GM19324 (cell line): ENCODE data around the gene SPATA16.
"Not testable (repeated sequence)": the region's sequence is repeated elsewhere in the genome, so short reads cannot be mapped to it uniquely, and the experiment has no call there.

Experiments used
- ATAC-seq: cut with Tn5 transposase; IDR thresholded peaks from one replicate; pipeline ENCODE4 v1.9.1; 2021; ENCODE audit warnings: mild to moderate bottlenecking, moderate library complexity; ENCODE audit not compliant: unreplicated experiment, low FRiP score

Gene SPATA16

DNA sequence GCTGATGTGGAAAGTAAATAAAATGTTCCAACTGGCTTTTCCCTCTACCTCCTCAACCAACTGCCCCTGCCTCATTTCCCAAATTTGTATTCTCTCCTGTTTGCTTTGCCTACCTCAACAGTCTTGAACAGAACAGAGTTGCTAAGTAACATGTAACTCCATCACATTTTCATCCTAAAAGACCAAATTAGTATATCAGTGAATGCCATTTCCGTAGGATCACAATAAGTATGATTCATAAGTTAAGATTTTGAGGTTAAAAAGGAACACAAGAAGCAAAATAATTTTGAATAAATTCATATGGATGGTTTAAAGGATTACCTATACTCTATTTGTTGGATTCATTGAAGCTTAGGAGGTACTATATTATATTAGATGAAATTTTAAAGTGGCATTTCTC is 235.6 kb downstream of the SPATA16 start:
- ATAC-seq, result no peak

DNA sequence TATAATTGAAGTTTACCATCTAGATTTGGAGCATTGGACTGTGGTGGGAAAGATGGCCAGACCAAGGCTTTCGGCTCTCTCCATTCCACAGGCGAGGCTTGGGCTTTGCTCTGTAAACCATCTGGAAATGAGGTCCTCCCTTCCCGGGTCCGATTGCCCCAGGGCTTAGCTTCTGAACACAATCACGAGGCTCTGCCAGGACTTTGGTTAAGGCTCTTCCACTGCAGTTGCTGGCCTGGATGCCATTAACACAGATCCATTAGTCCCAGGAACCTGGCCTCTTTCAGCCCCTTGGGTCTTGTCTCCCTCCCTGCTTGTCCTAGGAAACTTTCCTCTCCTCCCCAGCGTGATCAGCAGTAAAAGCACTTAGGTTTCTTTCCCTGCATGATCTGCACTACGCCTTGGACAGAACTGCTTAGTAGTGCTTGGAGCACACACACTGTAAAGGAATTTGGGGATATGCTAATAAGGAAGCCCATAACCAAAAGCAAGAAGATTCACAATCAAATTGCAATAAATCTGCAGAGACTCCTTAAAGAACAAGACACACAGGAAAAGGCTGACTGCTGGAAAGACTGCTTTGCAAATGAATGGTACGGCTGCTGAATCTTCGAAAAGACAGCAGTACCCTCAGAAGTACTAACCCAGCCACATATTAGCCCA is 236.2 kb downstream of the SPATA16 start:
- ATAC-seq, result no peak

DNA sequence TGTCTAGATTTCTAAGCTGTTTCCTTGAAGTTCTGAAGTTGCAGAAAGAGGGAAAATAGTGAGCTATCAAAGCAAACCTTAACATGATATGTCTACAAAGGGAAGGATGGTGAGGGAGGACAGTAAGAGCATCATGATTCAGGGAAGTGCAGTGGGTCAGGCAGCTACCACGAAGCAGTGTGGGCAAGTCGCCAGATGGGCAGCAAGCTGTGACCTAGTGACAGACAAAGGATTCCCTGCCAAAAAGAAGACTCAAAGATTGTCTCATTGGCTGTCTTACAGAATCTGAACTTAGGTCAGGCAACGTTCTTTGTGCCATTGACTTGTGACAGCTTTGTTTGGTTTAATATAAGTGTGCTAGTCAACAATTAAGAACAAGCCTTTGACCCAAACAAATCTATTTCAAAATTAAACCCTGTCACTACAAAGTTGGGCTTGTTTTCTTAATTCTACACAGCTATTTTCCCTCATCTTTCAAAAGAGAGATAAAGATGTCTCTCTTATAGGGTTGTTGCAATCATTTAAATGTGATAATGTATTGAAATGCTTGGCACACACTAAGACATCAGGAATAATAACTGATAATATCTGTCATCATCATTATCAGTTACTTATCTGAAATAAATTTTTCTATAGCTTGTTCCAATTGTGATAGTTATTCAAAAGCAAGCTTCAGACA is 237.3 kb downstream of the SPATA16 start:
- ATAC-seq, result no peak

DNA sequence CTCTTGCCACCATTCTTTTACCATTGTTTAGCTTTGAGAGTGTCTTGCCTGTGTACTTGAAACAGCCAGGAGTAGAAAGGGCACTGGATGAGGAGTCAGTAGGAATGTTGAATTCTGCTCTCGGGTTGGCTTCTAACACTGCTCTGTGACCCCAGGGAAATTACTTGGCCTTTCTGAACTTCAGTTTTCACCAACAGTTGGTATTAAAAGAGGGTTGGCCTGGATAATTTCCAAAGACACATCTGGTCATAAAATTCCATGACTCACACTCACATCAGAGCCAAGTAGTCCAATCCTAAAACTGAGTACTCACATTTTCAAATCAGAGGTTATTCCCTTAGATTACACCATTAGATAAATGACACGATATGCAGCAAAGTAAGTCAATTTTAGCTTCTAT is 248.9 kb downstream of the SPATA16 start:
- no peak for ATAC-seq

DNA sequence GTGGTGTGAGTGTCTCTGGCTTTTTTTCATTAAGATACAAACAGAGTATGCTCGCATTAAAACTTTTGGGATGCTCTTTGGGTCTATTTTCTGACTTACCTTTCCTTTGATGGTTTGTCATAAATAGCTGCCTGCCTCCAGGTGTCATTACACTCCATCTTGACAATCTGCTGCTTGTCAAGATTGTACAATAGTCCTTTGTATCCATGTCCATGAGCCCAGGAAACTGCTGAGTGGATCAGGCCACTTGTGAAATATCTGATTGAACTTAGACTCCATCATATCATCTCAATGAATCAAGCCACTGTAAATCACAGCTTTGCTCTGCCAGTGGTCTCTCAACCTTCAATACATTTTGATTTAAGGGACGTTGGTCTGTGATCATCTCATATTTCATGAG is 255.3 kb downstream of the SPATA16 start:
- no peak for ATAC-seq

DNA sequence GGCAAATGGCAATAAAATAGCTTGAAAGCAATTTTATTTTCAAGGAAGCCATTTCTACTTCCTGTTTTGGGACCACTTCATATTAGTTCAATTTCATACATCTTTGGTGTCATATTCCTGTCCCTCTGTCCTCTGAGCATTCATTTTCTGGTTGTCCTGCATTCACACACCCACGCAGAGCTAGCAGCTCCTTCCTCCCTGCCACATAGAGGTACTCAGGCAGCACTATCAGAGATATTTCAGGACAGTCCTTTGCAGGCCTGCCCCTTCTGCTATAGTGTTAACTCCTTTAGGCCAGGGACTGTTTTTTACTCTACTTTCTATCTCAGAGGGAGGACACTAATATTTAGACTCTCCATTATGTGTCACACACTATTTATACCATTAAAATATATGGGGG is 258.5 kb downstream of the SPATA16 start:
- ATAC-seq, result no peak

DNA sequence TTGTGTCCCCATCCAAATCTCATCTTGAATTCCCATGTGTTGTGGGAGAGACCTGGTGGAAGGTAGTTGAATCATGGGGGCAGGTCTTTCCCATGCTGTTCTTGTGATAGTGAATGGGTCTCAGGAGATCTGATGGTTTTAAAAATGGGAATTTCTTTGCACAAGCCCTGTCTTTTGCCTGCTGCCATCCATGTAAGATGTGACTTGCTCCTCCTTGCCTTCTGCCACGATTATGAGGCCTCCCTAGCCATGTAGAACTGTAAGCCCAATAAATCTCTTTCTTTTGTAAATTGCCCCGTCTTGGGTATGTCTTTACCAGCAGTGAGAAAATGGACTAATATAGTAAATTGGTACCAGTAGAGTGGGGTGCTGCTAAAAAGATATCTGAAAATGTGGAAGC is 261.7 kb downstream of the SPATA16 start:
- not testable (repeated sequence) for ATAC-seq

DNA sequence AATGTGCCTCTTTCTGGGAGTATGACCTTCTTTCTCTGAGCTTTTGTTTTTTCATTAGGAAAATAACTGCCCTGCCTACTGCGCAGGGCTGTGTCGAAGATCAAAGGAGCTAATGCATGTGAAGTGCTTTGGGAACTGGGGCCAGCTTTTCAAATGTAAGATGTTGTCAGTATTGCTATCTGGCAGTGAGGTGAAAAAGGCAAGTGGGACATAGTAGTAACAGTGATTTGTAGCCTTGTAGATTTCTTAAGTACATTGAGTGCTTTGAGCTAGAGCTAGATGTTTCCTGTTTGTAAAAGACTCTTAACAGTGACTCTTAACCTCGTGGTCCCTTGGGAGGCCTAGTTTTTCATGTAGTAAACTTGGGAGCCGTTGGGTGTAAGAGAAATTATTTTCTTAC is 264.0 kb downstream of the SPATA16 start:
- no peak for ATAC-seq

DNA sequence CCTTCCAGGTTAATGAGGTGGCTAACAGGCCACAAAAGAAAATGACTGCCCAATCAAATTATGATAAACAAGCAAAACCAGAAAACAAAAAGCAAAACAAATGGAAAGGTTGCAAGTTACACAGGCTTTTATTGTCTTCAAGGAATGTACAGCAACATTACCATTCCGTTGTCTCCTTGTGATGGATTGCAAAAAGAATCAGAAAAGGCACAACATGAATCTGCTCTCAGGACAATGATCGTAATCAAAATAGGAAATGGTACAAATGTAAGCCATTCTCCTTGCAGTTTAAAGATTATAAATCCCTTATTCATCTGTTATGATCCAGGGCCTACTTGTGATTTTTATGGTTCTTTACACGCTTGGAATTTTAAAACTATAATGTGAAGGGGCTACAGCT is 264.7 kb downstream of the SPATA16 start:
- no peak for ATAC-seq

DNA sequence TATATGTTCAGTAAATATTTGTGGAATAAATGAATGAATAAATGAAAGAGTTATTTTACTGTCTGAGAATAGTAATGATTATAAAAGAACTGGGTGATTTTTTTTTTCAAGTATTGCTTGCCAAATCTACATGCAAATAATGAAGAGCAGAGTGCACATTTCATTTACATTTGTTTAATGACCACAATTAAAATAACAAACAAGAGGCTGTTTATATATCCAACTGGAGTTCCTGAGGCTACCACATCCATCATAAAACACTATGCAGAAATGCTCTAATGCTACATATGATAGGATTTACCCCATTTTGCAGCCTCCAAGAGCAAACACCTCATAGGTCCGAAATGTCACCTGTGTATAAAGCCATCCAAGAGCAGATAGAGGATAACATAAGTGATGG is 266.0 kb downstream of the SPATA16 start:
- no peak for ATAC-seq

DNA sequence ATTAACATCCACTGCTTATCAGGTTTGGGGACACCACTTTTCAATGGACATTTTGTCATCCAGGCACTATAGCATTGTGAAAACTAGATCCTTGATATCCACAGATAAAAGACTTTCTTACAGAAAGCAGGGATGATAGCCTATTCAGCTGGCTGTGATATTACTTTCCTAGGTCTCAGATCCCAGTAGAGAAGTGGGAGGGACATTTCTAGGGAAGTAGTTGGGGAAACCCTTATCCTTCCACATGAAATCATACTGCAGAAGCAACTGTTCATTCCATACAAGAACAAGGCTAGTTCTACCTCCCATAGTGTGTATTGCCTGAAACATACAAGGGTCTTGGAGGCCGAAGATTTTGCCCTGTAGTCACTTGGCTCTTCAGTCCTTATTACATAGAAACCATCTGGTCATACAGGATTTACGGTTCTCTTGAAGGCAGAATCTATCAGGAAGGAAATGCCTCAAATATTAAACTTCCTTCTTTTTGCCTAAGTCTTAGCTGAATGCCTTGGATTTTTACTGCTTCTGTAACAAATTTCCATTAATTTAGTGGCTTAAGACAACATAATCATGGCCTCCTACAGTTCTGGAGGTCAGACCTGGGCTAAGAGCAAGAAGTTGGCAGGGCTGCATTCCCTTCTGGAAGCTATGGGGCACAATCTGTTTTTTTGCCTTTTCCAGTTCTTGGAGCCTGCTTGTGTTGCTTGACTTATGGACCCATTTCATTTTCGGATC is 271.1 kb downstream of the SPATA16 start:
- no peak for ATAC-seq

DNA sequence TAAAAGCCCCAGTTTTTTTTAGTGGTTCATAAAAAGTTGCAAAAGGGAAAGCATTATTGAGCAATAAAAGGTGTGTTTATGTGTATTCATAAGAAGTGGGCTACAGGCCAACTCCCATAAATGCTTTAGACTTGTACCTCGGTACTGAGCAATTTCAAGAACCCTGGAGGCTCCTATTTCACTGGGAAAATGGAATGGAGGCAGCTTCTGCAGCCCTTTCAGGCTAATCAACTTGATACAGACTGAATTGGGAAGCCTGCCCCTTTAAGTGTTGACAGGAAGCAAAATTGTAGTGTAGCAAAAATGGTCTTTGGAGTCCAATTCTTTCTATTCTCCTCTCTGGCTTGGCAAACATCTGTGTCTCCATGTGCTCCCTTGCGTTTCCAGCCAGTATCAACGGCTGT is 271.7 kb downstream of the SPATA16 start:
- ATAC-seq, result no peak

DNA sequence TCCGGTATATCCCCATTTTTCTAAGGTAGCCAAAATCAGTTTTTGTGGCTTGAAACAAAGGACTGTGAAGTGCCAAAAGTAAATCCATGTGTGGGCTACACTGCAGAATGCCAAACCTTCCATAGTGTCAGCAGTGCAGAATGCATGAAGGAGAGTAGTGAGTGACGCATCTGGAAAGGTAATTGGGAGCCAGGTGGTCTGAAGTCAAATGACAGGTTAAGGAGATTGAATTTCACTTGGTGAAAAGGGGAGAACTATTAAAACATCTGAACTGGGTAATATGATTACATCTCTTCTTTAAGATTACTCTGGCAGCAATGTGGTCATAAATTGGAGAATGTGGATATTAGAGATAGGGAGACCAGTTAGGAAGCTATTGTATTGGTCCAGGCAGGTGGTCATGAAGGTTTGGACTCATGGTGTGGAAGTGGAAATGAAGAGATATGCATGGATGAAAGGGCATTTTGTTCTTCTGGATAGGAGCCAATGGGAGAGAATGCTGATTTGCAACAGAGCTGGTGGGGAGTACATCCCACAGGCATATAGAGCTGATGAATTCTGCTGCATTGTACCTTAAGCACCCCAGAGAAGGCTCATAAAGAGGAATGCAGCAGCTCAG is 272.3 kb downstream of the SPATA16 start:
- no peak for ATAC-seq

DNA sequence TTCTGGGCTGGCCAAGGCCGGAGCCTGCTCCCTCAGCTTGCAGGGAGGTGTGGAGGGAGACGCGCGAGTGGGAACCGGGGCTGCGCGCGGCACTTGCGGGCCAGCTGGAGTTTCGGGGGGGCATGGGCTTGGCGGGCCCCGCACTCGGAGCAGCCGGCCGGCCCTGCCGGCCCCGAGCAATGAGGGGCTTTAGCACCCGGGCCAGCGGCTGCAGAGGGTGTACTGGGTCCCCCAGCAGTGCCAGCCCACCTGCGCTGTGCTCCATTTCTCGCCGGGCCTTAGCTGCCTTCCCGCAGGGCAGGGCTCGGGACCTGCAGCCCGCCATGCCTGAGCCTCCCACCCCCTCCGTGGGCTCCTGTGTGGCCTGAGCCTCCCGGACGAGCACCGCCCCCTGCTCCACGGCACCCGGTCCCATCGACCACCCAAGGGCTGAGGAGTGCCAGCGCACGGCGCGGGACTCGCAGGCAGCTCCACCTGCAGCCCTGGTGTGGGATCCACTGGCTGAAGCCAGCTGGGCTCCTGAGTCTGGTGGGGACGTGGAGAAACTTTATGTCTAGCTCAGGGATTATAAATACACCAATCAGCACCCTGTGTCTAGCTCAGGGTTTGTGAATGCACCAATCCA is 274.2 kb downstream of the SPATA16 start:
- not testable (repeated sequence) for ATAC-seq

DNA sequence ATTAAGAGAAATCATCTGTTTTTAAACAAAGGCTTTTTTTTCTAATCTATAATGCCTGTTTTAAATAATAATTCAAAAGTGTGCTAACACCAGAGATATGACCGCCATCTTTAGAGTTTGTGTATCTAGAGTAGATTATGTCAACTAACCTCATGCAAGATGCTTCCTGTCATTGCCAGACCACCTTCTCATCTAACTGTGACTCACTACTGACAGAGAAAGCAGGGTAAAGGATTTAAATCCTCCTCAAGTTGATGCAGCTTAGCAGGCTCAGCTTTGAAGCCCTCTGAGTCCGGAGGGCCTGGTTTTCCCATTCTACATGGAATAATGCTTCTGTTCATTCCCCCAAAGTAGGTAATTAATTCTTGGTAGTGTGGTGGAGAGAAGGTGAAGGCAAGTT is 282.0 kb downstream of the SPATA16 start:
- ATAC-seq, result no peak

DNA sequence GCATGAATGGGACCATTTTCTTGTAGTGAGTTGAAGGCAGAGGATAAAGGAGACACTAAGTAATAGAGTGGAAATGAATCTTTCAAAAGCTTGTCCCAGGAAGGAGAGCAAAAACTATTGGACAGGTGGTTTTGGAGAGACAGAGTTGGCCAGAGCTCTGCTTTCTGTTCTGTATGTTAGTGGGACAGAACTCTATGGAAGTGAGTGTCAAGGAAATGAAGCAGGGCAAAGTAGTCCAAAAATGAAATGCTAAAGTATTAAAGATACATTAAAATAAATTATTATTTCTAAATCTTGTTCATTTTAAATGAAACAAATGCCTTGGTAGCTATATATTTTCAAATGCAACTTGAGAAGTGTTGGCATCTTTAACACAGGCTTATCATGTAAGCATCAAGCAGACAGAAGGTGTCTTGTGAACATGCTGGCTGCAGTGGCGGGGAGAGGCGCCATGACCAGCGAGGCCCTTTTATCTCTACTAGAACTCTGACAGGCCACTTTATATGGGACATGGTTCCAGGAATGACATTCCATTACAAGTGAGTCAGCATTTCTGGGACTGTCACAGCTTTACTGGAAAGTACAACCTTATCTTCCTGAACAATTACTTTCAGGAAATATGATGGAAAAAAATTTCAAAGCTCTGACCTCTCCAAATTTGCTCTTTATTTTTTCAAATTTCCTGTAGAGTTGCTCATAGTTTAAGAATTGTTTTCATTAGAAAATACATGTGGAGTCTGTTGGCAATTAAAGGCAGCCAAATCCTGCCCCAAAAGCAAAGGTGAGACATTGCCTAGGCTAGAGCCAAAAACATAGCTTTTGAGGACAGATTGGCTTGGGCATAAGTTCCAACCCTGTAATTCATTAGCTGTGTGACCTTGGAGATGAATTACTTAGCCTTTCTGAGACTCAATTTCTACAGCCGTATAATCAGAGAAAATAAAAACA is 284.0 kb downstream of the SPATA16 start:
- no peak for ATAC-seq

DNA sequence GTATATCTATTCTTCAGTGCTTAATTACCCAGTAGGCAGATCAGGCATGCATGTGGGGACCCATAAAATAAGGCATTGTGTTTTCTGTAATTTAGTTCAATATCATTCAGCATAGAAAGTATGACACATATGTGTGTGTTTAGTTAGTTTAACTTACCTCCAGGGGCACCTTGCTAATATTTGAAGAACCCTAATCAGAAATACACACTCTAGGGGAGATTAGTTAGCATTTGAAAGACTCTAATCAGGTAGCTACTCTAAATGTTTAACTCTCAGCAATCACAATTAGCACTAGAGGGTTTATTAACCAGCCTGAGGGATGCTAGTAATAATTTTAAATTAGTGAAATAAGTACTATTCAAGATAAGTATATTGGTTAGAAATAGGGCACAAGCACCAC is 286.0 kb downstream of the SPATA16 start:
- ATAC-seq, result no peak

DNA sequence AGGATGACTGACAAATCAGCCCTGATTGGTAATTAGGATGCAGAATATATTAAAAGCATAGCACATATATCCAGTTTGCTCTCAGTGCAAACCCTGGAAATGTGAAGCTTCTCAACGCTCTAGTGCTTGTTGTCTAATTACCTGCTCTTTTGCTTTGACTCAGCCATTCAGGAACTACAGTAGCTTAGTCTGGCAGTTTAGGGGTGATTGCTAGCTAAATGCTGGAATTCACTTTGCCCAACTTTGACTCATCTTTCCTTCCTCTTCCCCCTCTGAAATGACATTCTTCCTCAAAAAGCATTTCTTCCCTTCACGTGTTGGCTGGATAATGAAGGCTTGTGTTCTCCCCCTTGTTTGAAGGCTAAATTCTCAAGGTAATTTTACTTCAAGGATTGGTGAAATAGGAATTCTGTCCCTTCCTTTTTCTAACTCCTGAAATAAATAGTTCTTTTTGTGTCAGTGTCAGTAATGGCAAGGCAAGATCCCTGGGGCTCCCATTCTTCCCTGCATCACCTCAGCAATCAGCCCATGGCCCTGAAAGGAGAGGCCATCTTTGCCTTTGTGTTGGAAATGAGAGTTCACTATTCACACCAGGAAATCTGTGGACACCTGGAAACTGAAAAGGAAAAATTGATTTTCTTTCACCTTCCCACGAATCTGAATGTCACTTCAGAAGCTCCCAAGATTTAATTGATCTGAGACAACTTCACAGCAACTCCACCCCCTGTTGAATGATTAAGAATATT is 286.9 kb downstream of the SPATA16 start:
- ATAC-seq, result no peak

DNA sequence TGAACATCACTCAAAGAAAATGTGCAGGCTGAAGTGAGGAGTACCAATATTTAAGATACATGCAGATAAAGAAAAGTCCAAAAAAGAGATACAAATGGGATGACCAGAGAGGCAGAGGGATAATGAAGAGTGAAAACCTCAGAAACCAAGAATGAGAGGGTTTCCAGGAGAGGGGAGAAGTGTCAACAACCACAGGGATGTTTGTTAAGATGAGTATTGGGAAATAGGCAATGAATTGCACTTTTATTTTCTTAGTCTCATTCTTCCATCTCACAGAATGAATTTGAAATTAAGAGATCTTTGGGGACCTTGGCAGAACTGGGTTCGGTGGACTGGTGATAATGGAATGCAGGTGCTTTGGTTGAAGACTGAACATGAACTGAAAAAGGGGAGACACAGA is 288.0 kb downstream of the SPATA16 start:
- no peak for ATAC-seq
